H1 (cell line): ENCODE results near the gene PXMP4. TPM values are rescaled to one million over a fixed set of nuclear protein-coding genes. Genes with fewer than 3 reads are reported as not detected.

Experiments
- ATF2 ChIP-seq: IDR thresholded peaks from 2 replicates; pipeline ENCODE4 v1.6.1; 2012; ENCODE audit warnings: low read length, inconsistent platforms
- BACH1 ChIP-seq: IDR thresholded peaks from 2 replicates; pipeline ENCODE4 v1.6.1; 2012; ENCODE audit warnings: low read length, improper control_type of control experiment
- CBX8 ChIP-seq: fragments of 300-800, 300-1000 bp; sonication (generic); IDR thresholded peaks from 2 replicates; pipeline ENCODE4 v1.7.1; 2016; ENCODE audit warnings: low read depth, low read length, borderline replicate concordance
- CHD1 ChIP-seq: IDR thresholded peaks from 2 replicates; pipeline ENCODE4 v1.6.1; 2012; ENCODE audit warnings: low read depth, low read length, improper control_type of control experiment
- CTBP2 ChIP-seq: IDR thresholded peaks from 2 replicates; pipeline ENCODE4 v1.7.0; 2011; ENCODE audit warnings: borderline replicate concordance, mild to moderate bottlenecking, moderate library complexity, mixed read lengths, low read length; ENCODE audit not compliant: insufficient read depth, insufficient read length
- EGR1 ChIP-seq: IDR thresholded peaks from 2 replicates; pipeline ENCODE4 v1.6.1; 2011; ENCODE audit warnings: low read depth, low read length, borderline replicate concordance
- GABPA ChIP-seq: IDR thresholded peaks from 2 replicates; pipeline ENCODE4 v1.6.1; 2011; ENCODE audit warnings: mild to moderate bottlenecking, low read length, moderate library complexity, borderline replicate concordance; ENCODE audit not compliant: insufficient read depth
- HDAC6 ChIP-seq: IDR thresholded peaks from one replicate; pipeline ENCODE4 v1.7.1; 2012; ENCODE audit warnings: low read depth, mild to moderate bottlenecking, inconsistent platforms, low read length, moderate library complexity
- KDM5A ChIP-seq: fragments of 200-600 bp; IDR thresholded peaks from 2 replicates; pipeline ENCODE4 v1.7.1; 2012; ENCODE audit warnings: mild to moderate bottlenecking, low read length, inconsistent platforms, mixed read lengths
- NRF1 ChIP-seq: IDR thresholded peaks from 2 replicates; pipeline ENCODE4 v1.6.1; 2011; ENCODE audit warnings: mild to moderate bottlenecking, low read depth, low read length, improper control_type of control experiment
- POLR2AphosphoS5 ChIP-seq: IDR thresholded peaks from 2 replicates; pipeline ENCODE4 v1.6.1; 2011; ENCODE audit warnings: low read depth, low read length
- RBBP5 ChIP-seq: IDR thresholded peaks from 2 replicates; pipeline ENCODE4 v1.7.1; 2012; ENCODE audit warnings: low read depth, mild to moderate bottlenecking, inconsistent platforms, low read length, moderate library complexity, borderline replicate concordance
- RFX5 ChIP-seq: IDR thresholded peaks from 2 replicates; pipeline ENCODE4 v1.6.1; 2011; ENCODE audit warnings: low read depth, low read length, improper control_type of control experiment, borderline replicate concordance
- RNF2 ChIP-seq: fragments of 200-900, 300-1000 bp; sonication (generic); IDR thresholded peaks from 2 replicates; pipeline ENCODE4 v1.7.1; 2016; ENCODE audit warnings: borderline replicate concordance, low read depth, mild to moderate bottlenecking, antibody characterized with exemption, low read length; ENCODE audit not compliant: poor library complexity, severe bottlenecking; ENCODE audit errors: missing control alignments
- SIN3A ChIP-seq, 2 experiments: IDR thresholded peaks in 1 of 2; conservative IDR thresholded peaks in 1 of 2; 2 replicates each; pipeline ENCODE4 v1.6.1; 2011 to 2012; ENCODE audit warnings: low read length in 2 of 2, improper control_type of control experiment in 1 of 2, low read depth in 1 of 2, mild to moderate bottlenecking in 1 of 2
- SIRT6 ChIP-seq: IDR thresholded peaks from one replicate; pipeline ENCODE4 v1.7.1; 2012; ENCODE audit warnings: low read length, inconsistent platforms
- SP2 ChIP-seq: IDR thresholded peaks from 2 replicates; pipeline ENCODE4 v1.6.1; 2012; ENCODE audit warnings: mild to moderate bottlenecking, low read length, inconsistent platforms
- SP4 ChIP-seq: IDR thresholded peaks from 2 replicates; pipeline ENCODE4 v1.6.1; 2012; ENCODE audit warnings: low read length, inconsistent platforms
- TBP ChIP-seq: IDR thresholded peaks from 2 replicates; pipeline ENCODE4 v1.6.1; 2011; ENCODE audit warnings: low read depth, low read length, improper control_type of control experiment
- TCF12 ChIP-seq: IDR thresholded peaks from 2 replicates; pipeline ENCODE4 v1.6.1; 2011; ENCODE audit warnings: low read depth, mild to moderate bottlenecking, low read length
- USF2 ChIP-seq: IDR thresholded peaks from 2 replicates; pipeline ENCODE4 v1.6.1; 2011; ENCODE audit warnings: low read length, improper control_type of control experiment
- ZNF274 ChIP-seq: IDR thresholded peaks from 2 replicates; pipeline ENCODE4 v1.7.0; 2012; ENCODE audit warnings: low read length, borderline replicate concordance; ENCODE audit errors: extremely low read depth
- polyA plus RNA-seq, 7 experiments: library from polyadenylated mRNA; depleted of rRNA in 3 of 7; stranded (reverse) in 5 of 7; unstranded in 2 of 7; fragments of >200 nt in 5 of 7; fragments of 200-250 nt in 2 of 7; gene quantifications; 1 replicate in 5 of 7; 2 replicates in 1 of 7; 4 replicates in 1 of 7; pipeline versions ENCODE4 v1.2.1 to v1.2.3, GENCODE V29; 2011 to 2013; ENCODE audit warnings: missing spikeins in 2 of 7, mixed read lengths in 2 of 7
- total RNA-seq: library from RNA; stranded (reverse); fragmentation: NEBNext Ultra II Directional; extraction: Animal tissue kit (Norgen Biotek cat#: 25700); gene quantifications from 2 replicates; pipeline ENCODE4 v1.2.1, GENCODE V29; 2021

The PXMP4 gene
- total and polyA plus RNA-seq, 2 of the 8 experiments (the other 6 are each of a cell fraction or from before 2014, with no cell fraction given): 3.3 to 3.4 TPM

GRCh38 chr20:33719989-33720709, at the start of gene PXMP4 (continued):
- TF ChIP-seq USF2: no peak
- no peak for TF ChIP-seq KDM5A
- TF ChIP-seq SP2: peak; percentile 57; the same call in 1 of the 2 replicates
- TF ChIP-seq ZNF274: no peak
- no peak for TF ChIP-seq CBX8
- TF ChIP-seq HDAC6: no peak
- no peak for TF ChIP-seq GABPA
- TF ChIP-seq POLR2AphosphoS5: no peak
- TF ChIP-seq EGR1: no peak
- no peak for TF ChIP-seq RBBP5
- peak; percentile 39; the same call in 1 of the 2 replicates for TF ChIP-seq BACH1
- TF ChIP-seq CTBP2: no peak
- no peak for TF ChIP-seq SP4
- TF ChIP-seq RFX5: no peak
- TF ChIP-seq SIN3A (conservative IDR thresholded peaks at IDR 0.05 in 1 of 2, IDR thresholded peaks at IDR 0.05 in 1 of 2; ENCODE audit: low read depth in 1 of 2, low read length in 2 of 2): peak in 1 of 2 experiments; percentile 69; a peak in 2 of 4 replicates
- no peak for TF ChIP-seq TCF12
- TF ChIP-seq RNF2: no peak
- TF ChIP-seq CHD1: no peak
- no peak for TF ChIP-seq ATF2
- TF ChIP-seq TBP: no peak
- no peak for TF ChIP-seq SIRT6
- TF ChIP-seq NRF1: 0 out of 2 replicates have a peak, but pooled peaks have one; percentile 14
